Natural killer cell (primary cell): ENCODE results near the gene GPR55. TPM values are rescaled to one million over a fixed set of nuclear protein-coding genes. Genes with fewer than 3 reads are reported as not detected.

Source experiments
- ATAC-seq, 3 donors: fragments of 150-1000 bp in 2 of 3; fragments of 200-7000 bp in 1 of 3; cut with Tn5 transposase; 1 replicate in 1 of 3; 2 replicates in 2 of 3; pipeline ENCODE4 v1.10.0; 2021; ENCODE audit warnings: mild to moderate bottlenecking in 2 of 3, moderate library complexity in 2 of 3
- DNase-seq, 2 donors: peaks; one replicate each; pipeline versions ENCODE4 v3.0.0 to v3.0.0-alpha.2; 2013 to 2021; ENCODE audit warnings: mixed read lengths in 1 of 2
- H3K27ac ChIP-seq: one replicate; pipeline ENCODE4 v1.5.1; 2013; ENCODE audit warnings: mild to moderate bottlenecking, low read length
- H3K27me3 ChIP-seq: one replicate; pipeline ENCODE4 v1.6.1; 2013; ENCODE audit warnings: low read length; ENCODE audit not compliant: control insufficient read depth, insufficient read depth
- H3K36me3 ChIP-seq: one replicate; pipeline ENCODE4 v1.6.1; 2013; ENCODE audit warnings: low read length; ENCODE audit not compliant: control insufficient read depth, insufficient read depth
- H3K4me1 ChIP-seq: one replicate; pipeline ENCODE4 v1.6.1; 2013; ENCODE audit warnings: low read length; ENCODE audit not compliant: control insufficient read depth, insufficient read depth
- H3K4me3 ChIP-seq: one replicate; pipeline ENCODE4 v1.5.1; 2013; ENCODE audit warnings: low read length
- H3K9me3 ChIP-seq: one replicate; pipeline ENCODE4 v1.6.1; 2013; ENCODE audit warnings: low read length; ENCODE audit not compliant: control insufficient read depth, insufficient read depth
- H3K27ac Mint-ChIP-seq, 2 donors: one replicate each; pipeline ENCODE4 v1.8.0; 2022; ENCODE audit warnings: mild to moderate bottlenecking in 2 of 2, mixed read lengths in 2 of 2, moderate library complexity in 1 of 2
- H3K27me3 Mint-ChIP-seq, 2 donors: one replicate each; pipeline ENCODE4 v1.8.0; 2022; ENCODE audit warnings: low read depth in 2 of 2, mixed read lengths in 2 of 2
- H3K36me3 Mint-ChIP-seq: one replicate; pipeline ENCODE4 v1.8.0; 2022; ENCODE audit warnings: mixed read lengths
- H3K4me1 Mint-ChIP-seq, 2 donors: one replicate each; pipeline ENCODE4 v1.8.0; 2022; ENCODE audit warnings: mixed read lengths in 2 of 2
- H3K4me3 Mint-ChIP-seq: one replicate; pipeline ENCODE4 v1.8.0; 2022; ENCODE audit warnings: mild to moderate bottlenecking, moderate library complexity, mixed read lengths
- H3K9me3 Mint-ChIP-seq, 2 donors: one replicate each; pipeline ENCODE4 v1.8.0; 2022; ENCODE audit warnings: mixed read lengths in 2 of 2
- WGBS: methylation state at CpG from one replicate; pipeline ENCODE4 v1.1.7; 2013; ENCODE audit warnings: missing lambda C conversion rate; ENCODE audit not compliant: insufficient coverage; 5-methylcytosine and 5-hydroxymethylcytosine counted together
- intact Hi-C: fragments of 100-400 bp; cut with micrococcal nuclease; formaldehyde crosslinking; loops from one replicate; pipeline ENCODE4 v1.14.2; 2022
- total RNA-seq, 4 donors: library from RNA; stranded (reverse); fragments of 120-200 nt in 1 of 4; gene quantifications; one replicate each; pipeline versions ENCODE4 v1.2.3 to v1.2.4, GENCODE V29; 2013 to 2022
- TF ChIP-seq, protein P1 (sequence below): fragments of 200-600 bp; IDR thresholded peaks from one replicate; pipeline ENCODE4 v1.8.0; 2022; ENCODE audit warnings: antibody characterized with exemption

Gene GPR55
- total RNA-seq, 3 donors from 2014 or later (not counting 1 experiment from before 2014, with no cell fraction given): 0.09 to 1.1 (median 0.40) TPM

- no peaks in the 10 kb centered on the region for H3K27me3 ChIP-seq
- peaks cover 4 to 5% of the 10 kb centered on the region in 2 donors for H3K9me3 Mint-ChIP-seq
- intact Hi-C loops: no loop called here
- H3K4me3 Mint-ChIP-seq: no peak overlapping the region
- DNase-seq: no peak
- H3K27ac ChIP-seq: no peak overlapping the region
- H3K4me1 ChIP-seq: peaks cover 13% of the 10 kb centered on the region
- H3K4me3 ChIP-seq: no peak overlapping the region
- H3K27me3 Mint-ChIP-seq: peaks cover 18 to 19% of the 10 kb centered on the region in 2 donors
- TF ChIP-seq, protein P1, sequence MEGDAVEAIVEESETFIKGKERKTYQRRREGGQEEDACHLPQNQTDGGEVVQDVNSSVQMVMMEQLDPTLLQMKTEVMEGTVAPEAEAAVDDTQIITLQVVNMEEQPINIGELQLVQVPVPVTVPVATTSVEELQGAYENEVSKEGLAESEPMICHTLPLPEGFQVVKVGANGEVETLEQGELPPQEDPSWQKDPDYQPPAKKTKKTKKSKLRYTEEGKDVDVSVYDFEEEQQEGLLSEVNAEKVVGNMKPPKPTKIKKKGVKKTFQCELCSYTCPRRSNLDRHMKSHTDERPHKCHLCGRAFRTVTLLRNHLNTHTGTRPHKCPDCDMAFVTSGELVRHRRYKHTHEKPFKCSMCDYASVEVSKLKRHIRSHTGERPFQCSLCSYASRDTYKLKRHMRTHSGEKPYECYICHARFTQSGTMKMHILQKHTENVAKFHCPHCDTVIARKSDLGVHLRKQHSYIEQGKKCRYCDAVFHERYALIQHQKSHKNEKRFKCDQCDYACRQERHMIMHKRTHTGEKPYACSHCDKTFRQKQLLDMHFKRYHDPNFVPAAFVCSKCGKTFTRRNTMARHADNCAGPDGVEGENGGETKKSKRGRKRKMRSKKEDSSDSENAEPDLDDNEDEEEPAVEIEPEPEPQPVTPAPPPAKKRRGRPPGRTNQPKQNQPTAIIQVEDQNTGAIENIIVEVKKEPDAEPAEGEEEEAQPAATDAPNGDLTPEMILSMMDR: no peak
- H3K36me3 Mint-ChIP-seq: no peaks in the 10 kb centered on the region
- ATAC-seq: no peak
- H3K4me1 Mint-ChIP-seq: peaks cover 7 to 24% of the 10 kb centered on the region in 2 donors
- 94% methylated on average over 9 of the region's 9 CpGs for WGBS
- H3K27ac Mint-ChIP-seq: no peak overlapping the region
- no peaks in the 10 kb centered on the region for H3K36me3 ChIP-seq
- peaks cover 19% of the 10 kb centered on the region for H3K9me3 ChIP-seq
Observed at GRCh38 chr2:230940471-230940815, 15.4 kb upstream of the GPR55 start.

DNA sequence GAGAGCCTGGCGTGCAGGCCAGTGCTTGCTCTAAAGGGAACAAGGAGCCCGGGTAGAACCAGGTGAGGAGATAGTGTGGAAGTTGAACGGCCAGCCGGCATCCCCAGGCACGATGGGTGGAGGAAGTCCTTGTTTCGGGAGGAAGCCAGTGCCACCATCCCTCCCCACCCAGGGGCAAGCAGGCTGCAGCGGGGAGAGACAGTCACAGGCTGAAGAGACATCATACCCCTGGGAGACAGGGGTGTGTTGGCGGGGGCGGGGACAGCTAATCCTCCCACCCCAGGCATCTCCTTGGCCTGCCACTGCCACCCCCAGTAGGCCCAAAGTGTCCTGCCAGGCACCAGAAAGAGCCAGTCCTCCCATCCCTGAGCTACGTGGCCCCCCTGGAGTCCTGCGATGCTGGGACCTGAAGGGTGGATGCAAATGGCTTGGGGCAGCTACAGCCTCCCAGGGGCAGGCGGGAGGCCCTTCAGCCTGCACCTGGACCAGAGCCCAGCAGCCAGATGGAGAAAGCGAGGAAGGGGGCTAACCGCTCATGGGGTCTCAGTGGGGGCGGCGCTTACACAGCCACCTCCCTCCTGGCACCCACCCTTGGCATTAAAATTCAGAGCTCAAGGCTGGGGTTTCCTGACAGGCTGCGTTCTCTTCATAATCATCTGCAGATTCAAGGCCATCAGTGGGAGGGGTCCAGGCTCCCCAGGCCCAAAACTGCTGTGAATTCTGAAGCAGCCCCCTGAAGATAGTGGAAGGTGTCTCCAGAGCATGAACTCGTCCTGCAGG is 14.8 kb upstream of the GPR55 start:
- Mint-ChIP-seq H3K36me3 (no peaks in the 10 kb centered on the region), H3K9me3 (peaks cover 4 to 5% of the 10 kb centered on the region in 2 donors), H3K27me3 (peaks cover 18 to 19% of the 10 kb centered on the region in 2 donors), H3K27ac (no peak overlapping the region), H3K4me1 (peaks cover 7 to 24% of the 10 kb centered on the region in 2 donors), H3K4me3 (no peak overlapping the region)
- TF ChIP-seq, protein P1: no peak
- Histone ChIP-seq H3K4me1 (peaks cover 13% of the 10 kb centered on the region), H3K4me3 (no peak overlapping the region), H3K36me3 (no peaks in the 10 kb centered on the region), H3K27me3 (no peaks in the 10 kb centered on the region), H3K27ac (no peak overlapping the region), H3K9me3 (peaks cover 19% of the 10 kb centered on the region)
- intact Hi-C loops: no loop called here
- WGBS: 92% methylated on average over 14 of the region's 18 CpGs
- no peak for ATAC-seq
- DNase-seq: no peak

DNA sequence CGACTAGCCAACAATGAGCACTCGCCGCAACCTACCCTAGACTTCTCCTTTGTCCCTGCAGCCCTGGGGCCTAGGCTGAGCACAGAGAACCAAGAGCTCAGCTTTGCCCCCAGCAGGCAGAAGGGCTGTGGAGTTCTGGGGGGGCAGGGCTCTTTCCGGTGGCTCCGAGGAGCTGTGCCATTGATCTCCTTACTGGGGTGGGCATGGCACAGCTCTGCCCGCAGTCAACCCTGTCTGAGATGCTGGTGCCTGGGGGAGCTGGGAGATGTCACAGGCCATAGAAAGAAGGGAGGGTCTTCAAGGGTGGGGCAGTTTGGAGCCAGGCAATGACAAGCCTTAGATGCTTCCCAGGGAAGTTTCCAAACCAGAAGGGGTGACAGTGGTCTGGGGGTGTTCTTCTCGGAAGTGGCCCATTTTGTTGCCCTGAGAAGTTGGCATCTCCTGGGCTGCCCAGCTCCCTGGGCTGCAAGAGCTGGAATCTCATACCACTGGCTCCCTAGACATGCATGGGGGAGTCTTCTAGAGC is 14.1 kb upstream of the GPR55 start:
- WGBS: 97% methylated on average over 7 of the region's 7 CpGs
- H3K27me3 Mint-ChIP-seq: peaks cover 17 to 18% of the 10 kb centered on the region in 2 donors
- Histone ChIP-seq H3K27ac (no peak overlapping the region), H3K4me3 (no peak overlapping the region), H3K27me3 (no peaks in the 10 kb centered on the region), H3K4me1 (peaks cover 20% of the 10 kb centered on the region), H3K9me3 (peaks cover 19% of the 10 kb centered on the region), H3K36me3 (no peaks in the 10 kb centered on the region)
- DNase-seq (no peak), ATAC-seq (no peak)
- H3K4me3 Mint-ChIP-seq: no peak overlapping the region
- no peak overlapping the region for H3K27ac Mint-ChIP-seq
- TF ChIP-seq, protein P1: no peak
- intact Hi-C loops: no loop called here
- peaks cover 4 to 5% of the 10 kb centered on the region in 2 donors for H3K9me3 Mint-ChIP-seq
- peaks cover 7 to 25% of the 10 kb centered on the region in 2 donors for H3K4me1 Mint-ChIP-seq
- no peaks in the 10 kb centered on the region for H3K36me3 Mint-ChIP-seq
